ENCODE data around the gene GLP2R. TPM values are rescaled to one million over a fixed set of nuclear protein-coding genes. Genes with fewer than 3 reads are reported as not detected.

Gene GLP2R
- total RNA-seq, 1 donor = not detected

DNA sequence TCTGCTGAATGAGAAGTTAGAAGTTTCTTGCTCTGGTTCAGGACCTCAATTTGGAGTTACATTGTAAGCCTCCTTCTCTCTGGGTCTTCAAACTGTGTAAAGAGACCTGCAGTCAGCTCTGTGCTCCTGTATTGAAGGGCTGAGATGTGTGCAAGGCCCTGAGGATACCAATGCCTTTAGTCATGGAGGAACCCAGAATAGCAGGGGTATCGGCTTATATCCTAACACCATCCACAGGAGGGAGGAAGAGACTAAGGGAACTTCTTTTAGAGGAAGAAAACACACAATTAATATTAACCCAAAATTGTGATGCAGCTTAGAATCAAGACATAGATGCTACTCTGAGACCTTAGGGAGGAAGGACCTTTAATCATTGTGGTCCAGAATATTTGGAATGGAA lies 36.5 kb downstream of the GLP2R start:
- H3K4me1 ChIP-seq (ENCODE audit: insufficient read depth, low read length) = no peaks in the 10 kb centered on the region
- no peak overlapping the region for H3K4me2 ChIP-seq (ENCODE audit: insufficient read depth, low read length)
- H3K9me3 ChIP-seq (ENCODE audit: low read depth, low read length) = no peaks in the 10 kb centered on the region
- H3K36me3 ChIP-seq (ENCODE audit: insufficient read depth, low read length) = no peaks in the 10 kb centered on the region
- no peaks in the 10 kb centered on the region for H3K27me3 ChIP-seq (ENCODE audit: insufficient read depth, low read length)
- H3K4me3 ChIP-seq (ENCODE audit: insufficient read depth, low read length) = no peak overlapping the region
- no peaks in the 10 kb centered on the region for H4K20me1 ChIP-seq (ENCODE audit: insufficient read depth, low read length)
- TF ChIP-seq, protein P1, sequence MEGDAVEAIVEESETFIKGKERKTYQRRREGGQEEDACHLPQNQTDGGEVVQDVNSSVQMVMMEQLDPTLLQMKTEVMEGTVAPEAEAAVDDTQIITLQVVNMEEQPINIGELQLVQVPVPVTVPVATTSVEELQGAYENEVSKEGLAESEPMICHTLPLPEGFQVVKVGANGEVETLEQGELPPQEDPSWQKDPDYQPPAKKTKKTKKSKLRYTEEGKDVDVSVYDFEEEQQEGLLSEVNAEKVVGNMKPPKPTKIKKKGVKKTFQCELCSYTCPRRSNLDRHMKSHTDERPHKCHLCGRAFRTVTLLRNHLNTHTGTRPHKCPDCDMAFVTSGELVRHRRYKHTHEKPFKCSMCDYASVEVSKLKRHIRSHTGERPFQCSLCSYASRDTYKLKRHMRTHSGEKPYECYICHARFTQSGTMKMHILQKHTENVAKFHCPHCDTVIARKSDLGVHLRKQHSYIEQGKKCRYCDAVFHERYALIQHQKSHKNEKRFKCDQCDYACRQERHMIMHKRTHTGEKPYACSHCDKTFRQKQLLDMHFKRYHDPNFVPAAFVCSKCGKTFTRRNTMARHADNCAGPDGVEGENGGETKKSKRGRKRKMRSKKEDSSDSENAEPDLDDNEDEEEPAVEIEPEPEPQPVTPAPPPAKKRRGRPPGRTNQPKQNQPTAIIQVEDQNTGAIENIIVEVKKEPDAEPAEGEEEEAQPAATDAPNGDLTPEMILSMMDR (IDR thresholded peaks at IDR 0.05; ENCODE audit: extremely low read depth, low read depth, low read length) = no peak
- no peak for DNase-seq (ENCODE audit: insufficient read length, low spot score, missing footprints)
- H3K79me2 ChIP-seq (ENCODE audit: insufficient read depth, low read length) = no peaks in the 10 kb centered on the region
- H2AFZ ChIP-seq (ENCODE audit: low read length) = no peak overlapping the region
- H3K27ac ChIP-seq (ENCODE audit: low read depth, low read length) = no peak overlapping the region

DNA sequence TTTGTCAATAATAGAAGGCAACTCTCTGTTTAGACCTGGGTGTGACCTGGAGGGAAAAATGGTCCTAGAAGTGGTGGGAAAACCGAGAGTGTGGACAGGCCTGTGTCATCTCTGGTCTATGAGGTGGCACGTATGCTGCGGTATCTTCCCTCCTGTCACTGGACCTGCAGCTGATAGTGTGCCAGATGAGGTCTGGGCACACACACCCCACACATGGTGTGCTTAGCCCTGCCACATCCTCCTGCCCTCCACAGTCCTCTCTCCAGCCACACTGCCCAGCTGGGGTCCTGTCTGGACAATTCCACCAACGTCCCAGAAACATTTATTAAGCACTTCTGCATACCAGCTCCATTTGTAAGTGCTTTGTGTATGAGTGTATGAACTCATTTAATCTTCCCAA lies 37.2 kb downstream of the GLP2R start:
- H3K4me1 ChIP-seq (ENCODE audit: insufficient read depth, low read length) = no peaks in the 10 kb centered on the region
- H3K4me3 ChIP-seq (ENCODE audit: insufficient read depth, low read length) = no peak overlapping the region
- H3K36me3 ChIP-seq (ENCODE audit: insufficient read depth, low read length) = no peaks in the 10 kb centered on the region
- no peaks in the 10 kb centered on the region for H3K27me3 ChIP-seq (ENCODE audit: insufficient read depth, low read length)
- TF ChIP-seq, protein P1 (IDR thresholded peaks at IDR 0.05; ENCODE audit: extremely low read depth, low read depth, low read length) = no peak
- H4K20me1 ChIP-seq (ENCODE audit: insufficient read depth, low read length) = no peaks in the 10 kb centered on the region
- H2AFZ ChIP-seq (ENCODE audit: low read length) = no peak overlapping the region
- H3K79me2 ChIP-seq (ENCODE audit: insufficient read depth, low read length) = no peaks in the 10 kb centered on the region
- no peak for DNase-seq (ENCODE audit: insufficient read length, low spot score, missing footprints)
- no peak overlapping the region for H3K27ac ChIP-seq (ENCODE audit: low read depth, low read length)
- H3K4me2 ChIP-seq (ENCODE audit: insufficient read depth, low read length) = no peak overlapping the region
- H3K9me3 ChIP-seq (ENCODE audit: low read depth, low read length) = no peaks in the 10 kb centered on the region

DNA sequence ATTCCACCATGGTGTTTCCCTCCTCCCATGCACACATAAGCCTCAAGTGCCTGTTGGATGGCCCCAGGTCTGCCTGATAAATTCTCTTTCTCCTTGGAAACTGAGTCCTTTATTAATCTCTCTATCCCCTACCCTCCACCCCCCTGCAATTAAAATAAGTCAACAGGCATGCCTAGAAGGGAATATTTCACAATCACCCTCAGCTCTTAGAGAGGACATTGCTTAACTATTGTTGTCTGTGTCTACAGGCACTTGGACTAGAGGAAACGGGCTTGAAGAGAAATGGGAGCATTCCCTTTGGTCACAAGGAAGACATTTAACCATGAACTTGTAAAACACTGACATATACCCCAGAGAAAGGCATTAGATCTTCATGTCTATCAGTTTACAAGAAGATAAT lies 39.9 kb downstream of the GLP2R start:
- no peaks in the 10 kb centered on the region for H3K79me2 ChIP-seq (ENCODE audit: insufficient read depth, low read length)
- H3K27me3 ChIP-seq (ENCODE audit: insufficient read depth, low read length) = no peaks in the 10 kb centered on the region
- H4K20me1 ChIP-seq (ENCODE audit: insufficient read depth, low read length) = no peaks in the 10 kb centered on the region
- no peaks in the 10 kb centered on the region for H3K4me1 ChIP-seq (ENCODE audit: insufficient read depth, low read length)
- no peak for DNase-seq (ENCODE audit: insufficient read length, low spot score, missing footprints)
- no peak overlapping the region for H3K27ac ChIP-seq (ENCODE audit: low read depth, low read length)
- no peak overlapping the region for H3K4me2 ChIP-seq (ENCODE audit: insufficient read depth, low read length)
- H3K9me3 ChIP-seq (ENCODE audit: low read depth, low read length) = no peaks in the 10 kb centered on the region
- H2AFZ ChIP-seq (ENCODE audit: low read length) = no peak overlapping the region
- TF ChIP-seq, protein P1 (IDR thresholded peaks at IDR 0.05; ENCODE audit: extremely low read depth, low read depth, low read length) = no peak
- H3K4me3 ChIP-seq (ENCODE audit: insufficient read depth, low read length) = no peak overlapping the region
- H3K36me3 ChIP-seq (ENCODE audit: insufficient read depth, low read length) = no peaks in the 10 kb centered on the region

DNA sequence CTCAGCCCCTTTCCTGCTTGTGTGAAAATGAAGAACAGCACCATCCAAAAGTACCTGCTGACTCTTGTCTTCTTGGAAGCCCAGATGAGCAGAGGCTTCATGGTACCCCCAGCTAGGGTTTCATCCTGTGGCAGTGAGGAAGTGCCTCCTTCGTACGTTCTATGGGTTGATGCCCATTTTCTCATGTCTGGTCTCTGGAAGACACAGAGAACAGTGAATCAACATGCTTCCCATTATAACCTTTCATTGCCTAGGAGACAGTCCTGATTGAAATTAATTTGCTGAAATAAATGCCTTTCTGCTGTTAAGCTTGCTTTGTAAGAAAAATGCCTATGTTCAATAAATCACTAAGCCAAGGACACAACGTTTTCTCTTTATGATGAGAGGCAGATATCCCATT lies 42.8 kb downstream of the GLP2R start:
- H4K20me1 ChIP-seq (ENCODE audit: insufficient read depth, low read length) = no peaks in the 10 kb centered on the region
- no peaks in the 10 kb centered on the region for H3K27me3 ChIP-seq (ENCODE audit: insufficient read depth, low read length)
- H3K79me2 ChIP-seq (ENCODE audit: insufficient read depth, low read length) = no peaks in the 10 kb centered on the region
- H3K9me3 ChIP-seq (ENCODE audit: low read depth, low read length) = no peaks in the 10 kb centered on the region
- TF ChIP-seq, protein P1 (IDR thresholded peaks at IDR 0.05; ENCODE audit: extremely low read depth, low read depth, low read length) = no peak
- H3K36me3 ChIP-seq (ENCODE audit: insufficient read depth, low read length) = no peaks in the 10 kb centered on the region
- peak; percentile 19 for DNase-seq (ENCODE audit: insufficient read length, low spot score, missing footprints)
- H3K4me2 ChIP-seq (ENCODE audit: insufficient read depth, low read length) = no peak overlapping the region
- no peak overlapping the region for H3K4me3 ChIP-seq (ENCODE audit: insufficient read depth, low read length)
- H3K4me1 ChIP-seq (ENCODE audit: insufficient read depth, low read length) = no peaks in the 10 kb centered on the region
- no peak overlapping the region for H3K27ac ChIP-seq (ENCODE audit: low read depth, low read length)
- H2AFZ ChIP-seq (ENCODE audit: low read length) = no peak overlapping the region

Data from osteoblast (primary cell).